Measurements from ENCODE around the gene TMEM179. TPM values are rescaled to one million over a fixed set of nuclear protein-coding genes. Genes with fewer than 3 reads are reported as not detected.

Gene TMEM179
- total and polyA plus RNA-seq, 4 donors: 0.08 to 0.12 (median 0.10) TPM; not detected in 1

DNA sequence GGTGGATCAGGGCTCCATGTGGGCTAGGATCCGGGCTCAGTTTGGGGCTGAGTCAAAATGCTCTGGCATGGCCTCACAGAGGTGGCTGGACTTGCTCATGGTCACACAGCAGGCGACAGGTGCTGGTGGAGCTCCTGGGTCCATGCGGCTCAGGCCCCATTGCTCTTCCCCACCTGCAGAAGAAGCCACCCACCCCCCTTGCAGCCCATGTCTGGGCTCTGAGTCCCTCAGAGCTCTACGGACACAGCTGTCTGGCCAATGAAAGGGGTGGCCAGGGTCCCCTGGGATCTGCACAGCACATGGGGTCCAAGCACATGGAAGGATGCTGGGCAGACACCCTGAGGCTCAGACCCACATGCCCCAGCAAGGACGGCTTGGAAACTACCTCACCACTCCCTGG is 42.0 kb downstream of the TMEM179 start:
- no peaks in the 10 kb centered on the region for H3K36me3 ChIP-seq (ENCODE audit: control insufficient read depth in 4 of 4, insufficient read depth in 4 of 4, low read length in 4 of 4)
- DNase-seq: no peak
- 87% methylated on average over 5 of the region's 5 CpGs for WGBS, 2 donors
- peaks cover 0 to 4% (median 3%) of the 10 kb centered on the region in 3 donors for H3K27me3 ChIP-seq (ENCODE audit: control insufficient read depth in 3 of 3, insufficient read depth in 3 of 3, low read length in 2 of 3)
- peaks cover 0 to 20% (median 0%) of the 10 kb centered on the region in 5 donors for H3K4me1 ChIP-seq (ENCODE audit: control insufficient read depth in 5 of 5, insufficient read depth in 5 of 5, low read length in 5 of 5)
- TF ChIP-seq, protein P1, sequence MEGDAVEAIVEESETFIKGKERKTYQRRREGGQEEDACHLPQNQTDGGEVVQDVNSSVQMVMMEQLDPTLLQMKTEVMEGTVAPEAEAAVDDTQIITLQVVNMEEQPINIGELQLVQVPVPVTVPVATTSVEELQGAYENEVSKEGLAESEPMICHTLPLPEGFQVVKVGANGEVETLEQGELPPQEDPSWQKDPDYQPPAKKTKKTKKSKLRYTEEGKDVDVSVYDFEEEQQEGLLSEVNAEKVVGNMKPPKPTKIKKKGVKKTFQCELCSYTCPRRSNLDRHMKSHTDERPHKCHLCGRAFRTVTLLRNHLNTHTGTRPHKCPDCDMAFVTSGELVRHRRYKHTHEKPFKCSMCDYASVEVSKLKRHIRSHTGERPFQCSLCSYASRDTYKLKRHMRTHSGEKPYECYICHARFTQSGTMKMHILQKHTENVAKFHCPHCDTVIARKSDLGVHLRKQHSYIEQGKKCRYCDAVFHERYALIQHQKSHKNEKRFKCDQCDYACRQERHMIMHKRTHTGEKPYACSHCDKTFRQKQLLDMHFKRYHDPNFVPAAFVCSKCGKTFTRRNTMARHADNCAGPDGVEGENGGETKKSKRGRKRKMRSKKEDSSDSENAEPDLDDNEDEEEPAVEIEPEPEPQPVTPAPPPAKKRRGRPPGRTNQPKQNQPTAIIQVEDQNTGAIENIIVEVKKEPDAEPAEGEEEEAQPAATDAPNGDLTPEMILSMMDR (IDR thresholded peaks at IDR 0.05; ENCODE audit: control extremely low read depth, extremely low read depth): no peak
- no peaks in the 10 kb centered on the region for H3K9me3 ChIP-seq (ENCODE audit: control insufficient read depth in 4 of 4, insufficient read depth in 3 of 4, low read length in 3 of 4)
- no peak overlapping the region for H3K4me3 ChIP-seq
- ATAC-seq (ENCODE audit: insufficient read depth, low FRiP score): no peak
- H3K9ac ChIP-seq (ENCODE audit: insufficient read depth in 1 of 2, low read length in 2 of 2): no peak overlapping the region
- H3K27ac ChIP-seq (ENCODE audit: low read depth in 1 of 2, low read length in 1 of 2): no peak overlapping the region

DNA sequence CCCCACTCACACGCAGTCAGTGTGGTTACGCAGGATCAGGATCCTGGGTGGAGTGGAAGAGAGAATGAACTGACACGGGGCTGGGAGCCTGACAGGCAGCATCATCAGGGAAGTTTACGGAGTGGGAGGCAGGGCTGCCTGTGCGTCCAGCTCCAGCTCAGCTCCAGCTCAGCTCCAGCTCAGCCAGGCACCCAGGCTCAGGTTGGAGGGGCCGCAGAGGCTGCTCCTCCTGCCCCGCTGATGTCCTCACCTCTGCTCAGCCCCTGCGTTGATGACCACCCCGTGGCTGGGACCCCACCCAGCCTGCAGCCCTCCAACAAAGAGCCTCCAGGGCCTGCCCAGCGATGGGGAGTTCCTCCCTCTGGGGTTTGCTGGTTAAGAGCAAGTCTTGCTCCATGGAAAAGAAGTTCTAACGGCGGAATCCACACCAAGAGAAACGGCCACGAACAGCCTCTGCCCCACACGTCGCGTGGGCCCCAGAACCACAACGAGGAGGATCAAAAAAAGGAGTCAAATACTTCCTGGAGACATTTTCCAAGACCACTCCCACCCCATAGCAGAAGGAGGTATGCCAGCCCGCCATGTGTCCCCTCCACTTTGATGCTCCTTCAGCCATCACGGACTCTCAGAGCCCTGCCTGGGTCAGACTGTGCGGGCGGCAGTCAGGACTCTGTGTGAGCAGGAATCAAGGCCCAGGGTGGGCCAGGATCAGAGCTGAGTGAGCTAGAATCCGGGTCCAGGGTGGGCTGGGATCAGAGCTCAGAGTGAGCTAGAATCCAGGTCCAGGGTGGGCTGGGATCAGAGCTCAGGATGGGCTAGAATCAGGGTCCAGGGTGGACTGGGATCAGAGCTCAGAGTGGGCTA is 42.7 kb downstream of the TMEM179 start:
- H3K36me3 ChIP-seq (ENCODE audit: control insufficient read depth in 4 of 4, insufficient read depth in 4 of 4, low read length in 4 of 4): no peaks in the 10 kb centered on the region
- H3K4me3 ChIP-seq: no peak overlapping the region
- WGBS, 2 donors: 75 to 81% methylated on average over 23 of the region's 23 CpGs
- TF ChIP-seq, protein P1 (IDR thresholded peaks at IDR 0.05; ENCODE audit: control extremely low read depth, extremely low read depth): no peak
- ATAC-seq (ENCODE audit: insufficient read depth, low FRiP score) (no peak), DNase-seq (no peak)
- H3K27ac ChIP-seq (ENCODE audit: low read depth in 1 of 2, low read length in 1 of 2): no peak overlapping the region
- peaks cover 0 to 4% (median 3%) of the 10 kb centered on the region in 3 donors for H3K27me3 ChIP-seq (ENCODE audit: control insufficient read depth in 3 of 3, insufficient read depth in 3 of 3, low read length in 2 of 3)
- no peak overlapping the region for H3K9ac ChIP-seq (ENCODE audit: insufficient read depth in 1 of 2, low read length in 2 of 2)
- no peaks in the 10 kb centered on the region for H3K9me3 ChIP-seq (ENCODE audit: control insufficient read depth in 4 of 4, insufficient read depth in 3 of 4, low read length in 3 of 4)
- H3K4me1 ChIP-seq (ENCODE audit: control insufficient read depth in 5 of 5, insufficient read depth in 5 of 5, low read length in 5 of 5): peaks cover 0 to 14% (median 0%) of the 10 kb centered on the region in 5 donors

DNA sequence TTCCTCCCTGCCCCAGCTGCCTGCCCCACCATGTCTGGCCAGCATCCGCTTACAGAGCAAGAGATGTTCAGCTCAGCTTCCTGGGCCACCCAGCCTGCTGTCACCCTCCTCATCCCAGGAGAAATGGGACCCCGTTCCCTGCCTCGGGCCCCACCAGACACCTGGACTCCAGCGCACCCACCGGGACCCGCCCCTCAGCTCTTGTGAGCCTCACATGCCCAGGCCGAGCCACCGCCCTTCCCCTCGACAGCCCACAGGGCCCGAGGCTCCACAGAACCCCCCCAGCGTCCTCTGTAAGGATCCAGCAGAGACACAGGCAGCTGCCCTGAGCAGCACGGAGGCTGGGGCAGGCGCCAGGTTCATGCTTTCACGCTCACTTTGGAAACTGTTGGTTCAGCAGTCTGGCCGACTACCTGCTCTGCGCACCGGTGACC is 43.4 kb downstream of the TMEM179 start:
- DNase-seq: no peak

More for the DNA sequence above, 43.4 kb downstream of the TMEM179 start:
- H3K27ac ChIP-seq (ENCODE audit: low read depth in 1 of 2, low read length in 1 of 2): no peak overlapping the region
- WGBS, 2 donors: 64 to 74% methylated on average over 16 to 17 of the region's 17 CpGs
- H3K27me3 ChIP-seq (ENCODE audit: control insufficient read depth in 3 of 3, insufficient read depth in 3 of 3, low read length in 2 of 3): peaks cover 0 to 4% (median 3%) of the 10 kb centered on the region in 3 donors
- no peak overlapping the region for H3K4me3 ChIP-seq
- TF ChIP-seq, protein P1 (IDR thresholded peaks at IDR 0.05; ENCODE audit: control extremely low read depth, extremely low read depth): no peak
- no peak overlapping the region for H3K9ac ChIP-seq (ENCODE audit: insufficient read depth in 1 of 2, low read length in 2 of 2)
- ATAC-seq (ENCODE audit: insufficient read depth, low FRiP score): no peak
- no peaks in the 10 kb centered on the region for H3K9me3 ChIP-seq (ENCODE audit: control insufficient read depth in 4 of 4, insufficient read depth in 3 of 4, low read length in 3 of 4)
- H3K36me3 ChIP-seq (ENCODE audit: control insufficient read depth in 4 of 4, insufficient read depth in 4 of 4, low read length in 4 of 4): no peaks in the 10 kb centered on the region
- H3K4me1 ChIP-seq (ENCODE audit: control insufficient read depth in 5 of 5, insufficient read depth in 5 of 5, low read length in 5 of 5): peaks cover 0 to 14% (median 0%) of the 10 kb centered on the region in 5 donors
